Bronchial epithelial cell (primary cell): ENCODE data around the gene GATAD2B. TPM values are rescaled to one million over a fixed set of nuclear protein-coding genes. Genes with fewer than 3 reads are reported as not detected.
A peak's percentile ranks its signal among the peaks of the same experiment; 100 is the strongest.

Experiments used
- DNase-seq: peaks from one replicate; pipeline ENCODE4 v3.0.0-alpha.2; 2010; ENCODE audit warnings: low read depth
- FAIRE-seq: peaks from 2 replicates; lab custom pipeline; 2011; peaks lifted over from hg19 to GRCh38; lab: Jason Lieb, UNC
- H3K27me3 ChIP-seq: 2 replicates; pipeline ENCODE4 v1.5.1; 2011; ENCODE audit warnings: low read length; ENCODE audit not compliant: control insufficient read depth, insufficient read depth
- H3K36me3 ChIP-seq: 2 replicates; pipeline ENCODE4 v1.5.1; 2011; ENCODE audit warnings: low read length; ENCODE audit not compliant: control insufficient read depth, insufficient read depth
- H3K4me3 ChIP-seq: 2 replicates; pipeline ENCODE4 v1.5.1; 2011; ENCODE audit warnings: mild to moderate bottlenecking, low read depth, low read length, control low read depth
- total RNA-seq: library from RNA; depleted of rRNA; stranded (reverse); fragments of >200 nt; gene quantifications from 2 replicates; pipeline ENCODE4 v1.2.1, GENCODE V29; 2014
- TF ChIP-seq, protein P1 (sequence below): IDR thresholded peaks from 2 replicates; pipeline ENCODE4 v1.5.1; 2011; ENCODE audit warnings: mild to moderate bottlenecking, moderate library complexity, low read length, control low read depth, inconsistent platforms; ENCODE audit not compliant: insufficient read depth, severe bottlenecking

Gene GATAD2B
- total RNA-seq, 1 donor from 2014 or later: 1.8 TPM

DNA sequence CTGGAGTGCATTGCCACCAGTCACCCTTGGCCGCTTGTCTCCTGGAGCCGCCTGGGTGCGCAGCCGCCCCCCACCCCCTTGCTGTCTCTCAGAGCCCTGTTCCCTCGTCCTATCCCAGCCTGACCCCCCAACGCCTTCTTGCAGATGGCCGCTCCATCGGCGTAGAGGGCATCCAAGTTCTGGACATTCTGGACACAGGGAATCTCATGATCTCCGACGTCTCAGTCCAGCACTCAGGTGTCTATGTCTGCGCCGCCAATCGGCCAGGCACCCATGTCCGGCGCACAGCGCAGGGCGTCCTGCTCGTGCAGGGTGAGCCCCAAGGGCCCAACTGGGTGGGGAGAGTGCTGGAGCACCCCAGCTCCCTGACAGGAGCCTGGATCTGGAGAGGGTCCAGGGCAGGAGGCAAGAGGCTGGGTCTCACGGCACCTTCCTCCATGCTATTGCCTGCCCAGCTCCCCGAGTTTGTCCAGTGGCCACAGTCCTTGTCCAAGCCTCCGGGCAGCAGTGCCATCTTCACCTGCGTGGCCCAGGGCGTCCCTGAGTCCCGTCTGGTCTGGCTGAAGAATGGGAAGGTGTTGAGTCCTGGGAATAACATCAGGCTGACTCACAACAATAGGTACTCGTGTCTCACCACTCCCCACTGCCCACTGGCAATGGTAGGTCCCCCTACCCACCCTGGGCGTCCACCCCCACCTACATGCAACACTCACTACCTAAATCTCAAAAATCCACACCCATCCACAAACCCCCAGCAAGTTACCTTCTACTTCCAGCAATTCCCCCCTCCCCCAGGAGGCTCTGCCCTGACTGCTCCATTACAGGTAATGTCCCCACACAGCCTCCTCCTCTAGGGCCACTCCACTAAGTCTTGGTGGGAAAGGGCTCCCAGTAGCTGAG lies 123.0 kb downstream of the GATAD2B start:
- TF ChIP-seq, protein P1, sequence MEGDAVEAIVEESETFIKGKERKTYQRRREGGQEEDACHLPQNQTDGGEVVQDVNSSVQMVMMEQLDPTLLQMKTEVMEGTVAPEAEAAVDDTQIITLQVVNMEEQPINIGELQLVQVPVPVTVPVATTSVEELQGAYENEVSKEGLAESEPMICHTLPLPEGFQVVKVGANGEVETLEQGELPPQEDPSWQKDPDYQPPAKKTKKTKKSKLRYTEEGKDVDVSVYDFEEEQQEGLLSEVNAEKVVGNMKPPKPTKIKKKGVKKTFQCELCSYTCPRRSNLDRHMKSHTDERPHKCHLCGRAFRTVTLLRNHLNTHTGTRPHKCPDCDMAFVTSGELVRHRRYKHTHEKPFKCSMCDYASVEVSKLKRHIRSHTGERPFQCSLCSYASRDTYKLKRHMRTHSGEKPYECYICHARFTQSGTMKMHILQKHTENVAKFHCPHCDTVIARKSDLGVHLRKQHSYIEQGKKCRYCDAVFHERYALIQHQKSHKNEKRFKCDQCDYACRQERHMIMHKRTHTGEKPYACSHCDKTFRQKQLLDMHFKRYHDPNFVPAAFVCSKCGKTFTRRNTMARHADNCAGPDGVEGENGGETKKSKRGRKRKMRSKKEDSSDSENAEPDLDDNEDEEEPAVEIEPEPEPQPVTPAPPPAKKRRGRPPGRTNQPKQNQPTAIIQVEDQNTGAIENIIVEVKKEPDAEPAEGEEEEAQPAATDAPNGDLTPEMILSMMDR: no peak
- H3K4me3 ChIP-seq: no peak overlapping the region
- FAIRE-seq (no peak), DNase-seq (no peak)
- no peaks in the 10 kb centered on the region for H3K27me3 ChIP-seq
- no peaks in the 10 kb centered on the region for H3K36me3 ChIP-seq

DNA sequence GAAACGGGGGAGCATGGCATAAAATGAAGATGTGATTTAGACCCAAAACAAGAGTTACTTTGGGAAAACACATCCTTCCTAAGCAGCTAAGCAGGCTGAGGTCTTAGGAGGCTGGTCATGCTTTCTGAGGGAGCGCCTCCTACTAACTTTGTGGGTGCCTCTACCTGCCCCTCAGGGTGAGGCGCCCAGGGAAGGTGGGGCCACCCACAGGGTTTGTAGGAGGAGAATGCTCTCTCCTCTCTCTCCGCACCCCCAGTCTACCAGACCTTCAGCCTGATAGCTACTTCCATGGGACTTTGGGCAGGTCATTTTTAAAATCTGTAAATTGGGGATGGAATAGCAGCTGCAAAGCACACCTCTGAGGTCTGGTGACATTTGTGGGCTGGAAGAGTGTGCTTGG lies 123.8 kb downstream of the GATAD2B start:
- TF ChIP-seq, protein P1: no peak
- FAIRE-seq (no peak), DNase-seq (no peak)
- no peaks in the 10 kb centered on the region for H3K36me3 ChIP-seq
- no peak overlapping the region for H3K4me3 ChIP-seq
- no peaks in the 10 kb centered on the region for H3K27me3 ChIP-seq

DNA sequence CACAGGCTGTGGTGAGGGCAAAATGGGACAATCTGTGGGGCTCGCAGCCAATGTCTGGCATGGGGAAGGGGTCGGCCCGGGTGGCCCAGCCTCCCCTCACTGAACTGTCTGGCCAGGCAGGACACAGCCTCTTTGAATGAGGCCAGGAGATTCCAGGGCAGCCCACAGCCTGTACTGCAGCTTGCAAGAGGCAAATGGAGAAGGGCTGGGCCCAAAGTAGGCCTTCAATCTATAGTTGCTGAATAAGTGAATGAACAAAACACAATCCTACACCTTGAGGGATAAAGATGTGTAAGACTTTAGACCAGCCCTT lies 124.3 kb downstream of the GATAD2B start:
- DNase-seq (no peak), FAIRE-seq (no peak)
- H3K4me3 ChIP-seq: no peak overlapping the region

DNA sequence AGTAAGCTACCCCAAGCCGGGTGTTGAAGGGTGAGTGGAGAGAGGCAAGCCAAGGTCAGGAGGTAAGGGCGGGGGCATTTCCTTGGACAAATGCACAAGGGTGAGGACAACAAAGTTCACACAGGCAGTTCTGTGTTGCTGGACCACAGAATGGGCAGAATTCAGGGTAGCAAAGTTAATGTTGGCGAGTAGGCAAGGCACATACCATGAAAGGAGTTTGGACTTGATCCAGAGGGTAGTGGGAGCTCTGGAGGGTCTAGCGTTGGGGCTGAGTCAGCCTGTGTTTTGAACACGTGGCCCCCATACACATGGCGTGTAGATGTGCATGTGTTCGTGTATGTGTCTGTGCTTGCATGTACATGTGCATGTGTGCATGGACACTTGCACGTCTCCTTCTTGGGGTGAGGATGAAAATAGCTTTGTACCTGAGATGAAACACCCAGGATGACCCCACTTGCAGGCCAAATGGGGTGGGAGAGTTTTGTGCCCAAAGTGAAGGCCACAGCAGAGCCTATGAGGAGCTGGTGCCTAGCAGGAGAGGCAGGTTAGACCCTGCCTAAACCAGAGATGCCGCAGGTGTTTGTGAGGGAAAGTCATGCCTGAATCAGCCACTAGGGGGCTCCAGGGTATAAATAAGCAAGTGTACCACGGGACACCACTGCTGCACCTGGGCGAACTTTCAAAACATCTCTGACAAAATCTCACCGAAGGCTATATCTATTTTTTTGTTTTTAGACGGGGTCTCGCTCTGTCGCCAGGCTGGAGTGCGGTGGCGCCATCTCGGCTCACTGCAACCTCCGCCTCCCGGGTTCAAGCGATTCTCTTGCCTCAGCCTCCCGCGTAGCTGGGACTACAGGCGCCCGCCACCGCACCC lies 125.7 kb downstream of the GATAD2B start:
- FAIRE-seq (peak; percentile 79), DNase-seq (peak; percentile 59)
- Histone ChIP-seq H3K36me3 (no peaks in the 10 kb centered on the region), H3K4me3 (no peak overlapping the region), H3K27me3 (no peaks in the 10 kb centered on the region)
- TF ChIP-seq, protein P1: peak; percentile 85

More for the DNA sequence above, 124.3 kb downstream of the GATAD2B start:
- H3K36me3 ChIP-seq: no peaks in the 10 kb centered on the region
- no peaks in the 10 kb centered on the region for H3K27me3 ChIP-seq
- TF ChIP-seq, protein P1: no peak

DNA sequence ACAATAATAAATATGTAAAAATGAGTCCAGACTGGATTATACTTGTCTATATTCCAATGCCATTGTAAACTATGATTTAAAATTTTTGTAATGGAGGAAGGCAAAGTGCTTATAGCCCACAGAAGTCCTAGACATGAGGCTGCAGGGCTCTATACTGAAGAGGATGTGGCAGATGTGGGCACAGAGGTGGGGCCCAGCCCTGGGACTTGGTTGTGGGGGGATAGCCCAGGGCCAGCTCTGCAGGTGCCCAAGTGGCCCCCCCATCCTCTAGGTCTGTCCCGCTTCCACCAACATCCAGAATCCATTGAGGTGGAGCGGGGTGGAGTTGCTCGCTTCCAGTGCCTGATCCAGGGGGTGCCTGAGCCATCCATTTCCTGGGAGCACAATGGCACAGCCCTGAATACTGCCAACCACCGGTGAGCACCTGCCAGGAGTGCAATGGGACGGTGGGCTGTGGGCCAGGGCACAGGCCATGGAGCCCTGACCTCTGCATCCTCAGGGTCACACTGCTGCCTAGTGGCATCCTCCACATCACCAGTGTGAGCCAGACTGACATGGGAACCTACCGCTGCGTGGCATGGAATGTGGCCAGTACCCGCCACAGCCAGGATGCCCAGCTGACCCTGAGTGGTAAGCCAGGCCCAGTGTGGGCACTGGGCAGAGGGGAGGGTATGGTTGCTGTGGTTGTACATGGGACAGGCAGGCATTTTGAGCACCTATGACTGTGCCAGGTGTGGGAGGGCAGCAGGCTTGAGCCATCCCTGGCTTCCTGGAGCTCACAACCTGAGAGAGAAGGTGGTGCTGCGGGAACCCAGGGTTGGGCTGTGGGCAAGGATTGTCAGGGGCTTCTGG lies 126.6 kb downstream of the GATAD2B start:
- no peak for FAIRE-seq
- DNase-seq: no peak
- TF ChIP-seq, protein P1: no peak
- Histone ChIP-seq H3K27me3 (no peaks in the 10 kb centered on the region), H3K4me3 (no peak overlapping the region), H3K36me3 (no peaks in the 10 kb centered on the region)
